ENCODE data around the gene TRPM3.

- no peak for TF ChIP-seq CTCF (conservative IDR thresholded peaks at IDR 0.05; ENCODE audit: low read depth, low read length)
- TF ChIP-seq EZH2 (IDR thresholded peaks at IDR 0.05; ENCODE audit: low read length, unreplicated experiment) = no peak
These were observed 320.1 kb downstream of the TRPM3 start for GRCh38 chr9:70801181-70801829.

All from PC-3 (cell line).